Measurements from ENCODE around the gene GNG14. TPM values are rescaled to one million over a fixed set of nuclear protein-coding genes. Genes with fewer than 3 reads are reported as not detected.
"Not testable (repeated sequence)": the region's sequence is repeated elsewhere in the genome, so short reads cannot be mapped to it uniquely, and the experiment has no call there.

Gene GNG14
- total RNA-seq, 1 donor from 2014 or later = not detected

- intact Hi-C loops (cut with micrococcal nuclease) = loop anchor here (5.0 kb wide), 4 partner anchors 42 to 213 kb away; partner anchors contain the start of genes CALR, DHPS, MAN2B1 and WDR83
- Mint-ChIP-seq H3K27ac (peak within 1 kb of the TSS; percentile 90), H3K9me3 (no peaks in the 10 kb centered on the region), H3K4me1 (peaks cover 42% of the 10 kb centered on the region), H3K4me3 (peak within 1 kb of the TSS; percentile 92), H3K27me3 (no peaks in the 10 kb centered on the region), H3K36me3 (ENCODE audit: low read depth) (peaks cover 39% of the 10 kb centered on the region)
- POLR2A ChIA-PET = interaction anchor here (0.6 to 7.0 kb wide), 17 partner anchors 7 to 1383 kb away, joined by 3 to 121 read pairs (median 5); partner anchors contain the start of genes DHPS, DNASE2, FARSA and FBXW9
- ATAC-seq (ENCODE audit: low read depth) (peak; percentile 65), DNase-seq (peak; percentile 55)
- CTCF ChIA-PET = interaction anchor here (0.8 to 3.6 kb wide), 4 partner anchors 10 to 42 kb away, joined by 3 to 14 read pairs (median 6); partner anchors contain the start of genes GET3 and TRIR
- TF ChIP-seq, protein P1, sequence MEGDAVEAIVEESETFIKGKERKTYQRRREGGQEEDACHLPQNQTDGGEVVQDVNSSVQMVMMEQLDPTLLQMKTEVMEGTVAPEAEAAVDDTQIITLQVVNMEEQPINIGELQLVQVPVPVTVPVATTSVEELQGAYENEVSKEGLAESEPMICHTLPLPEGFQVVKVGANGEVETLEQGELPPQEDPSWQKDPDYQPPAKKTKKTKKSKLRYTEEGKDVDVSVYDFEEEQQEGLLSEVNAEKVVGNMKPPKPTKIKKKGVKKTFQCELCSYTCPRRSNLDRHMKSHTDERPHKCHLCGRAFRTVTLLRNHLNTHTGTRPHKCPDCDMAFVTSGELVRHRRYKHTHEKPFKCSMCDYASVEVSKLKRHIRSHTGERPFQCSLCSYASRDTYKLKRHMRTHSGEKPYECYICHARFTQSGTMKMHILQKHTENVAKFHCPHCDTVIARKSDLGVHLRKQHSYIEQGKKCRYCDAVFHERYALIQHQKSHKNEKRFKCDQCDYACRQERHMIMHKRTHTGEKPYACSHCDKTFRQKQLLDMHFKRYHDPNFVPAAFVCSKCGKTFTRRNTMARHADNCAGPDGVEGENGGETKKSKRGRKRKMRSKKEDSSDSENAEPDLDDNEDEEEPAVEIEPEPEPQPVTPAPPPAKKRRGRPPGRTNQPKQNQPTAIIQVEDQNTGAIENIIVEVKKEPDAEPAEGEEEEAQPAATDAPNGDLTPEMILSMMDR (IDR thresholded peaks at IDR 0.05) = no peak
Observed at GRCh38 chr19:12723641-12724426, 36.0 kb downstream of the GNG14 start, which contains the start of gene TNPO2. TSS of gene TNPO2 (minus strand) at chr19:12723932. CDS start at chr19:12720977, 2,955 bp downstream.

DNA sequence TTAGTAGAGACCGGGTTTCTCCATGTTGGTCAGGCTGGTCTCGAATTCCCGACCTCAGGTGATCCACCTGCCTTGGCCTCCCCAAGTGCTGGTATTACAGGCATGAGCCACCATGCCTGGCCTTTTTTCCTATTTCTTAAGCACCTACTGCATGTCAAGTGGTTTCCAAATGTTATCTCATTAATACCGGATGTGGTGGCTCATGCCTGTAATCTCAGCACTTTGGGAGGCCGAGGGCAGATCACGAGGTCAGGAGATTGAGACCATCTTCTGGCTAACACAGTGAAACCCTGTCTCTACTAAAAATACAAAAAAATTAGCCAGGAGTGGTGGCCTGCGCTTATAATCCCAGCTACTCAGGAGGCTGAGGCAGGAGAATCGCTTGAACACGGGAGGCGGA is 37.8 kb downstream of the GNG14 start:
- ATAC-seq (ENCODE audit: low read depth); H3K9me3 Mint-ChIP-seq; H3K27ac Mint-ChIP-seq; DNase-seq; H3K27me3 Mint-ChIP-seq; intact Hi-C loops (cut with micrococcal nuclease); H3K4me3 Mint-ChIP-seq: not testable (repeated sequence)
- ChIA-PET POLR2A (interaction anchor here (0.6 to 7.0 kb wide), 3 partner anchors 10 to 113 kb away, joined by 4 to 121 read pairs (median 7); partner anchors contain the start of genes GET3 and TRIR), CTCF (interaction anchor here (1.6 kb wide), 1 partner anchor 8 kb away, joined by 5 read pairs; no protein-coding TSS in a partner anchor)
- Mint-ChIP-seq H3K36me3 (ENCODE audit: low read depth) (peaks cover 47% of the 10 kb centered on the region), H3K4me1 (peaks cover 50% of the 10 kb centered on the region)

- no peak overlapping the region for H3K4me3 Mint-ChIP-seq
Observed at GRCh38 chr19:12726988-12727316, 39.2 kb downstream of the GNG14 start.

DNA sequence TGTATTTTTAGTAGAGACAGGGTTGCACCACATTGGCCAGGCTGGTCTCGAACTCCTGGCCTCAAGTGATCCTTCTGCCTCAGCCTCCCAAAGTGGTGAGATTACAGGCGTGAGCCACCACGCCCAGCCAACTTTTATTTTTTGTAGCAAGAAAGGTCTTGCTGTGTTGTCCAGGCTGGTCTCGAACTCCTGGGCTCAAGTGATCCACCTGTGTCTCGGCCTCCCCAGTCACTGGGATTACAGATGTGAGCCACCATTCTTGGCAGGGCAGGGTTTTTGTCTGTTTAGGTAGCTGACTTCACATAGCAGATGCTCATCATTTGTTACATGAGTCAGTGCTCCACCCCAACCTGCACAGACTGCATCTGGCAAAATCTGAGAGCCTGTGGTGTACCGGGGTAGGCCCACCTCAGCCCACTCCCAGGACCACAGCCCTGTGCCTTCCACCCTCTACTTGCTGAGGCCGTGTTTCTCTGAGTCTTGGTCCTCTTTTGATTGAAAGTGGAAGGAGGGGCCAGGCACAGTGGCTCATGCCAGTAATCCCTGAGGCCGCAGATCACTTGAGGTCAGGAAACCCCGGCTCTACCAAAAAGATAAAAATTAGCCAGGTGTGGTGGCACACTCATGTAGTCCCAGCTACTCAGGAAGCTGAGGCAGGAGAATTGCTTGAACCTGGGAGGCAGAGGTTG is 40.1 kb downstream of the GNG14 start:
- Mint-ChIP-seq H3K36me3 (ENCODE audit: low read depth) (peaks cover 48% of the 10 kb centered on the region), H3K9me3 (no peaks in the 10 kb centered on the region), H3K27me3 (no peaks in the 10 kb centered on the region), H3K4me3 (no peak overlapping the region), H3K4me1 (peaks cover 57% of the 10 kb centered on the region), H3K27ac (peak overlapping the region; percentile 24)
- TF ChIP-seq, protein P1 (IDR thresholded peaks at IDR 0.05) = no peak
- DNase-seq = no peak
- ChIA-PET POLR2A (interaction anchor here (0.7 to 1.5 kb wide), 5 partner anchors 9 to 112 kb away, joined by 3 to 8 read pairs (median 5); partner anchors contain the start of gene FBXW9), CTCF (interaction anchor here (1.1 kb wide), 1 partner anchor 29 kb away, joined by 3 read pairs; no protein-coding TSS in a partner anchor)
- no peak for ATAC-seq (ENCODE audit: low read depth)
- intact Hi-C loops (cut with micrococcal nuclease) = no loop called here

More at GRCh38 chr19:12726988-12727316, 39.2 kb downstream of the GNG14 start:
- peak overlapping the region; percentile 75 for H3K27ac Mint-ChIP-seq
- DNase-seq (no peak), ATAC-seq (ENCODE audit: low read depth) (no peak)
- ChIA-PET POLR2A (interaction anchor here (0.7 to 1.5 kb wide), 4 partner anchors 10 to 111 kb away, joined by 3 to 8 read pairs (median 4); partner anchors contain the start of gene RNASEH2A), CTCF (interaction anchor here (1.1 to 1.6 kb wide), 2 partner anchors 9 to 30 kb away, joined by 3 to 5 read pairs; no protein-coding TSS in a partner anchor)
- peaks cover 52% of the 10 kb centered on the region for H3K4me1 Mint-ChIP-seq
- peaks cover 46% of the 10 kb centered on the region for H3K36me3 Mint-ChIP-seq (ENCODE audit: low read depth)
- TF ChIP-seq, protein P1 (IDR thresholded peaks at IDR 0.05) = no peak
- no peaks in the 10 kb centered on the region for H3K27me3 Mint-ChIP-seq
- no peaks in the 10 kb centered on the region for H3K9me3 Mint-ChIP-seq
- intact Hi-C loops (cut with micrococcal nuclease) = no loop called here

DNA sequence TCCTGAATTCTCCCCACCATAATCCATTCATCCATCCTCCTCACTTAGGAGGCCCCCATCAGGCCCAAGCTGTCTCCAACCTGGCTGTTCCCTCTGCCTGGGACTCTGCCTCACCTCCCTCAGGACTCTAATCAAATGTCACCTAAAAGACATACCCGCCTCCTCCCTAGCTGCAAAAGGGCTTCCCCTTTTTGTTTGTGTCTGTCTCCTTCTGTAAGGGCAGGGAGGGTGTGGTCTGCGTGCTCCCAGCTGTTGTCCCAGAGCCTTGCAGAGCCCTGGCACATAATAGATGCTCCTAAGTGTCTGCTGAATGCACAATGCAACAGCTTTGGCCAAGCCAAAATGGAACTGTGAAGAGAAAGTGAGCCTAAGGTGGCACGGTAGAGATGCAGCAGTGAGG is 42.3 kb downstream of the GNG14 start:
- CTCF ChIA-PET = interaction anchor here (1.2 to 1.3 kb wide), 2 partner anchors 13 to 66 kb away, joined by 3 to 4 read pairs; no protein-coding TSS in a partner anchor
- H3K36me3 Mint-ChIP-seq (ENCODE audit: low read depth) = peaks cover 53% of the 10 kb centered on the region
- peak overlapping the region; percentile 89 for H3K27ac Mint-ChIP-seq
- POLR2A ChIA-PET = interaction anchor here (0.6 to 1.4 kb wide), 4 partner anchors 33 to 151 kb away, joined by 3 to 6 read pairs (median 4); partner anchors contain the start of gene FBXW9
- H3K4me3 Mint-ChIP-seq = peak overlapping the region; percentile 74
- no peaks in the 10 kb centered on the region for H3K9me3 Mint-ChIP-seq
- H3K27me3 Mint-ChIP-seq = no peaks in the 10 kb centered on the region
- TF ChIP-seq, protein P1 (IDR thresholded peaks at IDR 0.05) = no peak
- no peak for ATAC-seq (ENCODE audit: low read depth)
- intact Hi-C loops (cut with micrococcal nuclease) = no loop called here
- H3K4me1 Mint-ChIP-seq = peaks cover 50% of the 10 kb centered on the region
- no peak for DNase-seq

All from activated B cell treated with CpG ODN at 0.5 μM for 24 hours (primary cell).